Measurements from ENCODE around the gene SYNJ2BP.

The SYNJ2BP gene

GRCh38 chr14:70416725-70417349 lies at the start of gene SYNJ2BP:
TSS of gene SYNJ2BP (minus strand) at chr14:70417090. CDS start at chr14:70416963, 127 bp downstream.
- DNase-seq (ENCODE audit: low read depth): peak; percentile 70
- TF ChIP-seq CTCF (conservative IDR thresholded peaks at IDR 0.05; ENCODE audit: control insufficient read depth, insufficient read depth, low read depth, low read length): no peak
- peak within 1 kb of the TSS; percentile 85 for H3K4me3 ChIP-seq (ENCODE audit: control insufficient read depth, low read depth, low read length)

- TF ChIP-seq CTCF (conservative IDR thresholded peaks at IDR 0.05; ENCODE audit: control insufficient read depth, insufficient read depth, low read depth, low read length): no peak
- no peak for DNase-seq (ENCODE audit: low read depth)
- no peak overlapping the region for H3K4me3 ChIP-seq (ENCODE audit: control insufficient read depth, low read depth, low read length)
Observed at GRCh38 chr14:70454731-70455130, 37.8 kb upstream of the SYNJ2BP start.

GRCh38 chr14:70451874-70452273 lies 35.0 kb upstream of the SYNJ2BP start, which contains the start of gene ADAM21:
TSS of gene ADAM21 (plus strand) at chr14:70452174. CDS start at chr14:70457500, 5,326 bp downstream.
- no peak for TF ChIP-seq CTCF (conservative IDR thresholded peaks at IDR 0.05; ENCODE audit: control insufficient read depth, insufficient read depth, low read depth, low read length)
- no peak within 1 kb of the TSS for H3K4me3 ChIP-seq (ENCODE audit: control insufficient read depth, low read depth, low read length)

GRCh38 chr14:70448633-70449340 lies 31.9 kb upstream of the SYNJ2BP start:
- DNase-seq (ENCODE audit: low read depth): peak; percentile 56
- H3K4me3 ChIP-seq (ENCODE audit: control insufficient read depth, low read depth, low read length): no peak overlapping the region
- TF ChIP-seq CTCF (conservative IDR thresholded peaks at IDR 0.05; ENCODE audit: control insufficient read depth, insufficient read depth, low read depth, low read length): no peak

More at GRCh38 chr14:70451874-70452273, 35.0 kb upstream of the SYNJ2BP start, which contains the start of gene ADAM21:
- no peak for DNase-seq (ENCODE audit: low read depth)

- TF ChIP-seq CTCF (conservative IDR thresholded peaks at IDR 0.05; ENCODE audit: control insufficient read depth, insufficient read depth, low read depth, low read length): no peak
- no peak overlapping the region for H3K4me3 ChIP-seq (ENCODE audit: control insufficient read depth, low read depth, low read length)
- no peak for DNase-seq (ENCODE audit: low read depth)
Observed at GRCh38 chr14:70442750-70443149, 25.9 kb upstream of the SYNJ2BP start.

- no peak for TF ChIP-seq CTCF (conservative IDR thresholded peaks at IDR 0.05; ENCODE audit: control insufficient read depth, insufficient read depth, low read depth, low read length)
- DNase-seq (ENCODE audit: low read depth): no peak
- H3K4me3 ChIP-seq (ENCODE audit: control insufficient read depth, low read depth, low read length): no peak overlapping the region
Observed at GRCh38 chr14:70441641-70442040, 24.8 kb upstream of the SYNJ2BP start.
